HepG2 (cell line): ENCODE data around the gene SLC44A4. TPM values are rescaled to one million over a fixed set of nuclear protein-coding genes. Genes with fewer than 3 reads are reported as not detected.

ENCODE experiments used
- CEBPZ ChIP-seq: IDR thresholded peaks from 2 replicates; pipeline ENCODE4 v1.6.1; 2012; ENCODE audit warnings: low read length, improper control_type of control experiment
- HNRNPL ChIP-seq: fragments of 200-400 bp; formaldehyde crosslinking; IDR thresholded peaks from 2 replicates; pipeline ENCODE4 v1.6.1; 2017; ENCODE audit warnings: mild to moderate bottlenecking, low read depth, low read length
- HNRNPUL1 ChIP-seq: fragments of 200-400 bp; formaldehyde crosslinking; IDR thresholded peaks from 2 replicates; pipeline ENCODE4 v1.6.1; 2017; ENCODE audit warnings: low read depth, mild to moderate bottlenecking, low read length, moderate library complexity
- KLF16 ChIP-seq, 2 experiments: sonication (generic) in 1 of 2; formaldehyde crosslinking in 1 of 2; IDR thresholded peaks; 2 replicates each; pipeline versions ENCODE4 v1.6.1 to v1.8.0; 2016 to 2023; ENCODE audit warnings: missing genetic modification reagents in 2 of 2, missing compliant biosample characterization in 1 of 2
- MIXL1 ChIP-seq: IDR thresholded peaks from 2 replicates; pipeline ENCODE4 v1.6.1; 2016
- SMAD3 ChIP-seq: sonication (generic); formaldehyde crosslinking; IDR thresholded peaks from 2 replicates; pipeline ENCODE4 v1.4.0; 2020; ENCODE audit warnings: missing genetic modification reagents
- UBTF ChIP-seq: sonication (generic); formaldehyde crosslinking; IDR thresholded peaks from 2 replicates; pipeline ENCODE4 v1.4.0; 2020; ENCODE audit warnings: mild to moderate bottlenecking, missing genetic modification reagents
- ZFP36 ChIP-seq: fragments of 150-350 bp; IDR thresholded peaks from 2 replicates; pipeline ENCODE4 v1.6.1; 2018; ENCODE audit warnings: borderline replicate concordance, low read length, low read depth; ENCODE audit not compliant: partially characterized antibody
- ZNF275 ChIP-seq: sonication (generic); formaldehyde crosslinking; IDR thresholded peaks from 2 replicates; pipeline ENCODE4 v1.8.0; 2022; ENCODE audit warnings: missing genetic modification reagents, mild to moderate bottlenecking, inconsistent platforms, borderline replicate concordance
- ZNF407 ChIP-seq: sonication (generic); formaldehyde crosslinking; IDR thresholded peaks from one replicate; pipeline ENCODE4 v1.5.1; 2020; ENCODE audit warnings: mild to moderate bottlenecking, missing genetic modification reagents; ENCODE audit errors: not compliant biosample characterization
- ZNF597 ChIP-seq: sonication (generic); formaldehyde crosslinking; IDR thresholded peaks from 2 replicates; pipeline ENCODE4 v1.5.0; 2020; ENCODE audit warnings: missing genetic modification reagents
- ZNF678 ChIP-seq: sonication (generic); formaldehyde crosslinking; IDR thresholded peaks from 2 replicates; pipeline ENCODE4 v1.4.0; 2020; ENCODE audit warnings: mild to moderate bottlenecking, missing genetic modification reagents
- polyA plus RNA-seq, 8 experiments: library from polyadenylated mRNA; depleted of rRNA in 3 of 8; stranded (reverse) in 7 of 8; unstranded in 1 of 8; fragments of >200 nt; fragmentation: Illumina TruSeq in 4 of 8; extraction: Trizol in 4 of 8; gene quantifications; 2 replicates each; pipeline versions ENCODE4 v1.2.1 to v1.2.3, GENCODE V29; 2011 to 2016; ENCODE audit warnings: low read depth in 4 of 8, missing spikeins in 1 of 8, mixed read lengths in 1 of 8; ENCODE audit not compliant: insufficient read depth in 1 of 8
- total RNA-seq, 5 experiments: library from RNA; depleted of rRNA; stranded (reverse); fragments of >200 nt; fragmentation: Illumina TruSeq; extraction: Trizol; gene quantifications; 2 replicates each; pipeline ENCODE4 v1.2.3, GENCODE V29; 2016; ENCODE audit warnings: low read depth in 1 of 5

SLC44A4 gene
- total and polyA plus RNA-seq, 2 of the 13 experiments (the other 11 are each of a cell fraction or from before 2014, with no cell fraction given) = 3.5 to 5.9 TPM

- TF ChIP-seq CEBPZ (no peak), KLF16 (CRISPR knock-in tag; IDR thresholded peaks at IDR 0.05) (peak in 1 of 2 experiments; percentile 82; a peak in 2 of 4 replicates), SMAD3 (CRISPR knock-in tag) (peak; percentile 87; the same call in 1 of the 2 replicates), HNRNPL (no peak), ZNF678 (CRISPR knock-in tag) (no peak), ZNF275 (no peak), ZFP36 (peak; percentile 3), ZNF597 (CRISPR knock-in tag) (no peak), HNRNPUL1 (no peak), ZNF407 (CRISPR knock-in tag) (no peak), UBTF (peak; percentile 75), MIXL1 (CRISPR knock-in tag) (peak; percentile 94)
Observed at GRCh38 chr6:31927242-31927862, 48.6 kb upstream of the SLC44A4 start, which contains the start of gene C2 (continued).
